Central memory CD8-positive, alpha-beta T cell (primary cell): ENCODE measurements around the gene SLC4A4.

ENCODE experiments used
- ATAC-seq: fragments of 150-1000 bp; cut with Tn5 transposase; replicated peaks from 2 replicates; pipeline ENCODE4 v1.10.0; 2022; ENCODE audit warnings: mild to moderate bottlenecking, moderate FRiP score, moderate number of reproducible peaks; ENCODE audit not compliant: poor library complexity, severe bottlenecking; ENCODE audit errors: extremely low read depth
- DNase-seq, 2 donors: peaks; one replicate each; pipeline ENCODE4 v3.0.0; 2021; ENCODE audit warnings: low spot score in 2 of 2
- H3K27ac Mint-ChIP-seq: one replicate; pipeline ENCODE4 v1.8.0; 2022; ENCODE audit warnings: low read depth, mild to moderate bottlenecking, moderate library complexity, mixed read lengths
- H3K27me3 Mint-ChIP-seq: one replicate; pipeline ENCODE4 v1.8.0; 2022; ENCODE audit warnings: mixed read lengths
- H3K36me3 Mint-ChIP-seq: one replicate; pipeline ENCODE4 v1.8.0; 2022; ENCODE audit warnings: mild to moderate bottlenecking, moderate library complexity, mixed read lengths; ENCODE audit not compliant: insufficient read depth
- H3K4me1 Mint-ChIP-seq: one replicate; pipeline ENCODE4 v1.8.0; 2022; ENCODE audit warnings: mixed read lengths
- H3K4me3 Mint-ChIP-seq: one replicate; pipeline ENCODE4 v1.8.0; 2022; ENCODE audit warnings: mild to moderate bottlenecking, moderate library complexity, mixed read lengths
- H3K9me3 Mint-ChIP-seq: one replicate; pipeline ENCODE4 v1.8.0; 2022; ENCODE audit warnings: mixed read lengths

Gene SLC4A4

DNA sequence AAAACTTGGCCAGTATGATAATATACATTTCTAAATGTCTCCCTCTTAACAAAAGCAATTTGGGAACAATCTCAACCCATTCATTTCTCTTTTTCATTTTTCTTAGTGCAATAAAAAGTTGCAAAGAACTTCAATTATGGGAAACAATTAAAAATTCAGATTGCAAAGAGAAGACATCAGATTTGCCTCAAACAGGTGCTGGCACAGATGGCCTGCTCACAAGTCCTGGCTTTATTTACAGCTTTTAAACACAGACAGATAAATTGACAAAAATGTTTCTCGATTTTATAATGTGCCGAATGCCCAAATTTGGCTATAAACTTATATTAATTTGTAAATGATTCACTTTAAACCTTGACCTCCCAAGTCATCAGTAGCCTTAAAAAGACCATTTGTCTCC, 28.7 kb downstream of the SLC4A4 start:
- ATAC-seq (no peak), DNase-seq (no peak)
- no peaks in the 10 kb centered on the region for H3K4me1 Mint-ChIP-seq
- H3K9me3 Mint-ChIP-seq, result no peaks in the 10 kb centered on the region
- peaks cover 2% of the 10 kb centered on the region for H3K36me3 Mint-ChIP-seq
- H3K27ac Mint-ChIP-seq, result no peak overlapping the region
- no peak overlapping the region for H3K4me3 Mint-ChIP-seq
- no peaks in the 10 kb centered on the region for H3K27me3 Mint-ChIP-seq

DNA sequence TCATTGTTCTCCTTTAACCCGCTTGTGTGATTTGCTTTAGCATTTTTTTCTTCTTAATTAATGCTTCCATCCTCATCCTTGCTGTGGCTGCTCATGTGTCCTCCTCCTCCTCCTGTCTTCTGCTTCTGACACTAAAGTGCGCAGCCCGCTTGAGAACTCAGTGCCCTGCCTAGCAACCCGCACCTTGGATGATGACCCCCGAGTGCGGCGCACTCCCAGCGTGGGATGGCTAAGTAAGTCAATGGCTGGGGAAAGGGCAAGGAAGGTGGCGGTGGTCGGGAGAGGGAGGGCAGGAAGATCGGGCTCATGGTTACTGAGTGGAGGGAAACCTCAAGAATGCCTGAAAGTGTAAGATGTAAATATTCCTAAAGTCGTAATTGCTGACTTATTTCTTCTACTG, 30.1 kb downstream of the SLC4A4 start:
- H3K27ac Mint-ChIP-seq, result no peak overlapping the region
- H3K27me3 Mint-ChIP-seq, result no peaks in the 10 kb centered on the region

DNA sequence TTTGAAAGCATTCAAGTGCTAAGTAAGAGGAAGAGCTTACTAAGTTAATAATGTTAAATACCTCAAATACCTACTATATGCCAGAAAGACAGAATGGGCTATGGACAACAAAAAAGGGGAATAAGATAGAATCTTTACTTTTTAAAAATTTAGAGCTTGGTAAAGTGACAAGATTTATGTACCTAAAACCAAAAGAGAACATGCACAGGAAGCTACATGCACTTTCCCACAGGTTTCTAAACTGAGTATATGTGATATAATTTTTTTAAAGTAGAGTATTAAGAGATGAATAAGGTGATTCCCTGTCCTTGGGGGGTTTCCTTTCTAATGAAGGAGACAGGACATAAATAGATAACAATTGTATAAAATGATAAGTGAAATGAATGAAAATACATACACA, 30.7 kb downstream of the SLC4A4 start:
- H3K9me3 Mint-ChIP-seq, result no peaks in the 10 kb centered on the region
- no peaks in the 10 kb centered on the region for H3K27me3 Mint-ChIP-seq
- no peak overlapping the region for H3K27ac Mint-ChIP-seq
- H3K4me1 Mint-ChIP-seq, result no peaks in the 10 kb centered on the region
- H3K36me3 Mint-ChIP-seq, result peaks cover 3% of the 10 kb centered on the region
- no peak overlapping the region for H3K4me3 Mint-ChIP-seq
- no peak for ATAC-seq
- no peak for DNase-seq

More for the DNA sequence above, 30.1 kb downstream of the SLC4A4 start:
- no peaks in the 10 kb centered on the region for H3K9me3 Mint-ChIP-seq
- H3K36me3 Mint-ChIP-seq, result peaks cover 3% of the 10 kb centered on the region
- DNase-seq, result no peak
- no peak overlapping the region for H3K4me3 Mint-ChIP-seq
- ATAC-seq, result no peak
- H3K4me1 Mint-ChIP-seq, result no peaks in the 10 kb centered on the region

DNA sequence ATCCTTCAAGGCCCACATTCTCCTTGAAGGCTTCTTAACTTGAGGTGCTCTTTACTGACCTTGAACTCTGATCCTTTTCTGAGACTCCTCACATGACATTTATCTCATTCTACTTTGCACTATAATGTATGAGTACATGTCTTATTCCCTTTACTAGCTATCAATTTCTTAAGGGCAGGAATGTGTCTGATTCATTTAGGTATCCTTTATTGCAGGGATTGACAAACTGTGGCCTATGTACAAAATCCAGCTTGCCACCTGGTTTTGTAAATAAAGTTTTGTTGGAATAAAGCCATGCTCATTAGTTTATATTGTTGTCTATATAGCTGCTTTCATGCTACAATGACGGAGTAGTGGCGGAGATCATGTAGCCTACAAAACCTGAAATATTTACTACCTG, 36.7 kb downstream of the SLC4A4 start:
- no peaks in the 10 kb centered on the region for H3K27me3 Mint-ChIP-seq
- no peak overlapping the region for H3K27ac Mint-ChIP-seq
- DNase-seq (no peak), ATAC-seq (no peak)
- H3K4me3 Mint-ChIP-seq, result no peak overlapping the region
- no peaks in the 10 kb centered on the region for H3K4me1 Mint-ChIP-seq
- peaks cover 6% of the 10 kb centered on the region for H3K36me3 Mint-ChIP-seq
- no peaks in the 10 kb centered on the region for H3K9me3 Mint-ChIP-seq

DNA sequence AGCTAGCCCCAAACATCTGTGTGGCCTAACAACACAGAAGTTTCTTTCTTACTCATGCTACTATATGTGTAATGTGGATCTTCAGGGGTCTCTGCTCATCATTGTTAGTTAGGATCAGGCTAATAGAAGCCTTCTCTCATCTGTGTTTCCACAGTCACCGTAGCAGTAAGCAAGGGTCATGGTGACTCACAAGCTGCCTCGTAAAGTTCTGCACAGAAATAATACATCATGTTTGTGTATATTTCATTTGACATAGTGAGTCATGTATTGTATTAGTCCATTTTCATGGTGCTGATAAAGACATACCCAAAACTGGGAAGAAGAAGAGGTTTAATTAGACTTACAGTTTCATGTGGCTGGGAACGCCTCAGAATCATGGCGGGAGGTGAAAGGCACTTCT, 38.7 kb downstream of the SLC4A4 start:
- H3K36me3 Mint-ChIP-seq, result peaks cover 4% of the 10 kb centered on the region
- no peak overlapping the region for H3K27ac Mint-ChIP-seq
- H3K27me3 Mint-ChIP-seq, result no peaks in the 10 kb centered on the region
- DNase-seq (no peak), ATAC-seq (no peak)
- H3K4me1 Mint-ChIP-seq, result no peaks in the 10 kb centered on the region
- H3K9me3 Mint-ChIP-seq, result no peaks in the 10 kb centered on the region
- H3K4me3 Mint-ChIP-seq, result no peak overlapping the region

DNA sequence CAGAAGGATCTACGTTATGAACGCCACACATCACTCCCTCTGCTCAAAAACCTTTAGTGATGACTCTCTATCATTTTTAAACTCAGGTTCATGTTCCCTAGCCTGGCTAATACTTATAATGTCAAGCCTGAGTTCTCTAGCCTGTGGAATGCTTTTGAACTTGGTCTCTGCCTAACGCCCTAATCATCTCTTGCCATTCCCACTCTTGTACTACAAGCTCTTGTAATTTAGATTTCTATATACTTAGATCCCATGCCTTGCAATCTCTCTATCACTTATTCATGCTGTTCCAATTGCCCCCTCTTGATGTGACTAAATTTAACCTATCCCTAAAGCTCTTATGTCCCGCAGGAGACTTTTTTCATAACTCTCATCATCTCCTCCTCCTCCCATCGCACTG, 40.3 kb downstream of the SLC4A4 start:
- Mint-ChIP-seq H3K27ac (no peak overlapping the region), H3K9me3 (no peaks in the 10 kb centered on the region), H3K4me3 (no peak overlapping the region), H3K27me3 (no peaks in the 10 kb centered on the region), H3K36me3 (peaks cover 3% of the 10 kb centered on the region), H3K4me1 (no peaks in the 10 kb centered on the region)
- DNase-seq, result no peak
- no peak for ATAC-seq

DNA sequence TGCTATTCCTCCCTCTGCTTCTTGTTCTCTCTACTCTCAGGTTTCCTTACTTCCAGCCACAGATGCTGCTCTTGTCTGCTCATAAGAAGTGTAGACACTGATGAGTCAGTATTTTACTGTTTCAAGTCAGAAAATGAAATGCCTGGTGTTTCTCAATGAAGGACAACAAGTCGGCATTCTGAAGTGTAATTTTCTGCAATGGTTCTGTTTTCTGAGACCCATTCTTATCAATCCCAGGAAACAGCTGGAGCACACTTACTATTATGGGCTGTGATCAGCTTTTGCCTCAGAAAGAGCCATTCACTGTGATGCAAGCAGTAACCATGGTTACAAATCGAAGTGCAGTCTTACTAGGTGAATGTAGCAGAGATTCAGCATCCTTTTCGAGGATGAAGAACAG, 42.0 kb downstream of the SLC4A4 start:
- no peak overlapping the region for H3K27ac Mint-ChIP-seq
- no peaks in the 10 kb centered on the region for H3K4me1 Mint-ChIP-seq
- H3K36me3 Mint-ChIP-seq, result no peaks in the 10 kb centered on the region
- DNase-seq (no peak), ATAC-seq (no peak)
- H3K27me3 Mint-ChIP-seq, result no peaks in the 10 kb centered on the region
- H3K4me3 Mint-ChIP-seq, result no peak overlapping the region
- no peaks in the 10 kb centered on the region for H3K9me3 Mint-ChIP-seq

DNA sequence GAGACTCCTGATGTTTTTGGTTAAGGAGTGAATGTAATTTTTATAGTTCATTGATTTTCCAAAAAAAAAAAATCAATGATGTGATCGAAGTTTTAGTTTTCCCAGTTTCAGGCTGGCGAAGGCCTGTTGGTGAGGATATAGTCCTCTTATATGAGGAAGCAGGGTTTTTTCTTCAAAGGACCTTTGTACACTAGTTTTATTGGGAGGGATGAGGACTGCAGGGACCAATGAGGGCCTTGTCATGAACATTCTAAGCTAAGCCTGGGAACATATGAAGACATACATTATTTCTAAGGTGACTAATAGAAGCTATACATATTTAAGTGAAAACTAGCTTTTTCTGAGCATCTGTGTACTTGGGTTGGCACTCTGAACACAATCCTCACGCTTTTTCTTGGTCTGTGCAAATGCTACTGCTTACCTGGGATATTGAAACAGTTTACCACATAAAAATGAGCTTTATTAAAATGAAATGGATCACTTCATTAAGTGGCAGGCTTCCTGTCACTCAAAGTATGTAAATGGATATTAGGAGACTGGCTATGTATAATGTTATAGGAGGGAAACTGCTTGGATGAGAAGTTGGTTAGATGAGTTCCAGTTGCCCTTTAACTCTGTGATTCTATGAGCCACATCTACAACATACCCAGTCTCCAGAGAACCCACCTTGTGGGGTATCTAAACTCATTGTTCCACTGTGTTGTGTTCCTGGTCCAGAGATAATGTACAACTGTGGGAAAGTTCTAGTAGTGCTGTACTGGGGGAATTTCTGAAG, 43.5 kb downstream of the SLC4A4 start:
- DNase-seq, result no peak
- Mint-ChIP-seq H3K4me3 (no peak overlapping the region), H3K27me3 (no peaks in the 10 kb centered on the region), H3K9me3 (no peaks in the 10 kb centered on the region), H3K36me3 (no peaks in the 10 kb centered on the region), H3K27ac (no peak overlapping the region), H3K4me1 (no peaks in the 10 kb centered on the region)
- no peak for ATAC-seq

DNA sequence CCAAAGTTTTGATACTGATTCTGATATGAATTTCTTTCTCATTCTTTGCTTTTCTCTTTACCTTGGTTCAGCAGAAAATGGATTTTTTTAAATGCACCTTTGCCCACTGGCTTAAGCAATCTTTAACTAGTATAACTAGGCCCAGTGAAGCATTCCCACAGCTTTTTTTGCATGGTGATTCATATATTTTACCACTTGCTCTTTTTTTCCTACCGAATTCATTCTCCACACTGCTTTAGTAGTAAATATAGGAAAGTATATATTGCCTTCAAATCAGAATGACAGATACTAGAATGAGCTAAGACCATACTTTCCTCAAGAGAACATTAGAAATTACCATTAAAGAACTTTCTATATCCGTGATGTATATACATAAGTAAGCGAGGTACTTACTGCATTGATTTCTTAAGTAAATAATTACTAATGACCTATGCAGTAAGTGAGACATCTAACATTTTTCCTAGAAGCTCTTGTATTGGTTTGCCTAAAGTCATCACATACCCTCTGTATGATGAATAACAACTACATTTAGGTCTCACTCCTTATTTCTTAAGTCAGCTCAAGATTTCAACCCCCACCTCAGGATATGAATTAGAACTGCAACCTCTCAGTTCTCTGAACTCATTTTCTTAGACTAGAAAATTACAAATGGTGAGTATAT, 44.2 kb downstream of the SLC4A4 start:
- Mint-ChIP-seq H3K9me3 (no peaks in the 10 kb centered on the region), H3K27me3 (no peaks in the 10 kb centered on the region), H3K36me3 (no peaks in the 10 kb centered on the region), H3K27ac (no peak overlapping the region), H3K4me1 (no peaks in the 10 kb centered on the region), H3K4me3 (no peak overlapping the region)
- ATAC-seq (no peak), DNase-seq (no peak)

DNA sequence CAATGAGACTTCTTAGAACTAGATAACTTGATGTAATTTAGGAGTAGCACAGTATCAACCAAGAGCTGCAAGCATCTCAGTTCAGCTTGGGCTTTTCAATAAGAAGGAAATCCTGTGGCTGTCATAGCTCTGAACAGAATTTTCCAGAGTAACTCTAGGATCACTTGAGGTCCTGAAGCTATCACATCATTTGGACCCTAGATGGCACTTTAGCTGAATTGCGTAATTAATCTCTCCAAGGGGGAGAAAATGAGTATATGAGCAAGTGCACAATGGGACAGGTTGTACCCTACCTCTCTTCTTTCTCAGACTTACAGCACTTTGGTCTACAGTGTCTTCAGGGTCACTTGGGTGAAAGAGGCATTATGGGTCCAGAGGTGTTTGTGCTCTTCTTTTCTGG, 45.2 kb downstream of the SLC4A4 start:
- no peak overlapping the region for H3K4me3 Mint-ChIP-seq
- no peak for DNase-seq
- H3K27me3 Mint-ChIP-seq, result no peaks in the 10 kb centered on the region
- no peak overlapping the region for H3K27ac Mint-ChIP-seq
- H3K36me3 Mint-ChIP-seq, result no peaks in the 10 kb centered on the region
- H3K4me1 Mint-ChIP-seq, result no peaks in the 10 kb centered on the region
- no peaks in the 10 kb centered on the region for H3K9me3 Mint-ChIP-seq
- ATAC-seq, result no peak

DNA sequence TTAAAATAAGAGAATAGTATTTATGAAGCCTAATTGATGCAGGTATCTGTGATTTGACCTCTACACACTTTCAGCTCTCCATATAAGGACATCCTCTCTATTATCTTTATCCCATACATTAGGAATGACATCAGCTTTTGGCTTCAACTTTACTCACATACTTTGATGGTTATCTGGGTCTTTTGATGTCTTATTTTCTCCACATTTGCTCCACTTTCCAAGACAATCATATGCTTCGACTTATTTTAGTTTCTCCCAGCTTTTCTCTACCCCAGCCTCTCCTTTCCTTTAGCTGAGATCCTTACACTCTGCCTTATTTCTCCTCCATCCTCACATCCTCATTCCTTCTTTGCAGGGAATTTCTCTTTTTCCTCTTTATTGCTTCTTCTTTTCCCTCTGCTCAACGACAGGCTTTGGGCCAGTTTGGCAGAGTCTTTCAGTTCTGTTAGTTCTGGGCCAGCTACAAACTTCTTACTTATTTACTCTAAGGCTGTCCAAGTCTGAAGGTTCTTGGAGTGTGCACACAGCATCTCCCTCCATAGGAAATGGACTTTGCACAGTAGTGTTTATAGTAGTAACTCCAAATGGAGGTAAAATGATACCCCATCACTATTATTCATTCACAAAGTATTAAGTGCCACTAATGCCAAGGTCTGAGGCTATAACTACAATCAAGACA, 50.5 kb downstream of the SLC4A4 start:
- ATAC-seq (no peak), DNase-seq (no peak)
- H3K9me3 Mint-ChIP-seq, result no peaks in the 10 kb centered on the region
- no peak overlapping the region for H3K27ac Mint-ChIP-seq
- H3K4me1 Mint-ChIP-seq, result no peaks in the 10 kb centered on the region
- no peaks in the 10 kb centered on the region for H3K27me3 Mint-ChIP-seq
- no peak overlapping the region for H3K4me3 Mint-ChIP-seq
- no peaks in the 10 kb centered on the region for H3K36me3 Mint-ChIP-seq

DNA sequence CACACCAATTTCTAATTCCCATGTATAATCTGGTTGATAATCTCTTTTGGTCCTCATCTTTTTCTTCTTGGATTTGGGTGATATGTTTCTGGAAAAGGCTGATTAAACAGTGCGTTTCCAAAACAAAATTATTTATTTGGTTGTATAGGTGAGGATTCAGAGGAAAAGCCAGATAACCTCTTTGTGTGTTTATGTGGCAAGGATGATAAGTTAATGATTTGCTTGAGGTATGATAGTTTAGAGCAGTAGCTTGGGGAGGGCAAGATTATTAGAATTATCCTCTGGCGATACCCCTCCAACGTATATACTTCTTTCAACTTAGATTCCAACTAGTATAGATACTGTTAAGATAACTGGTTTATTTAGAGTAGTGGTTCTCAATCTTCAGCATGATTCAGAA, 53.3 kb downstream of the SLC4A4 start:
- no peak overlapping the region for H3K4me3 Mint-ChIP-seq
- no peak for DNase-seq
- no peaks in the 10 kb centered on the region for H3K9me3 Mint-ChIP-seq
- H3K27ac Mint-ChIP-seq, result no peak overlapping the region
- no peaks in the 10 kb centered on the region for H3K4me1 Mint-ChIP-seq
- no peaks in the 10 kb centered on the region for H3K27me3 Mint-ChIP-seq
- no peaks in the 10 kb centered on the region for H3K36me3 Mint-ChIP-seq
- no peak for ATAC-seq

DNA sequence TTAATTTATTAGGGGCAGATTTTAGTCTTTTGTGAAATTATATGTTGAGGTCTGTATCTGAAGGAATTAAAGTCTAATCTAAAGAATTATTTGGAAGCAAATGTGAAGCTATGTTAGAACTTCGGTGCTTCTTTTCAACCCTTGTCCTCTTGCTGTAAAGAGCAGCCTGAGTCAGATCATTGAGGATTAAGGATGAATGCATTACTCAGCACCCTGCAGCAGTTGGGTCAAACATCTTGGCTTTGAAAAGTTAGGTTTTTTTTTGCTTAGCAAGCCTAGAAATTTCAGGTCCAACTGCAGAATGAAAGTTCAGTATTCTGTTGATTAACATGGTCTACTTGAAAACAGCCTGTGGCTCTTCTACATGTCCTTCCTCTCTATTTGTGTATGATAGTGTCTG, 57.6 kb downstream of the SLC4A4 start:
- H3K4me3 Mint-ChIP-seq, result no peak overlapping the region
- no peaks in the 10 kb centered on the region for H3K9me3 Mint-ChIP-seq
- H3K27ac Mint-ChIP-seq, result no peak overlapping the region
- no peaks in the 10 kb centered on the region for H3K36me3 Mint-ChIP-seq
- no peaks in the 10 kb centered on the region for H3K4me1 Mint-ChIP-seq
- ATAC-seq (no peak), DNase-seq (no peak)
- H3K27me3 Mint-ChIP-seq, result no peaks in the 10 kb centered on the region
